K562 (cell line): ENCODE results near the gene SLC39A3. TPM values are rescaled to one million over a fixed set of nuclear protein-coding genes. Genes with fewer than 3 reads are reported as not detected.
A peak's percentile ranks its signal among the peaks of the same experiment; 100 is the strongest.

Source experiments
- ADNP ChIP-seq: fragments of 200-800 bp; sonication (Bioruptor generic); IDR thresholded peaks from 2 replicates; pipeline ENCODE4 v1.6.1; 2016; ENCODE audit warnings: missing genetic modification characterization, missing compliant biosample characterization
- CBX2 ChIP-seq: fragments of 200-600 bp; sonication (generic); IDR thresholded peaks from one replicate; pipeline ENCODE4 v1.6.1; 2012; ENCODE audit warnings: mild to moderate bottlenecking, low read length, inconsistent platforms; ENCODE audit not compliant: insufficient read depth, poor library complexity, severe bottlenecking
- GTF2E2 ChIP-seq: fragments of 200-800 bp; sonication (Bioruptor generic); IDR thresholded peaks from 2 replicates; pipeline ENCODE4 v1.6.1; 2016; ENCODE audit warnings: missing genetic modification characterization, missing compliant biosample characterization
- RBFOX2 ChIP-seq: fragments of 200-400 bp; formaldehyde crosslinking; IDR thresholded peaks from 2 replicates; pipeline ENCODE4 v1.6.1; 2017; ENCODE audit warnings: low read depth, mild to moderate bottlenecking, low read length, moderate library complexity
- TAF7 ChIP-seq: fragments of 450-650 bp; IDR thresholded peaks from 2 replicates; pipeline ENCODE4 v1.6.1; 2016; ENCODE audit warnings: missing genetic modification characterization, missing compliant biosample characterization
- ZFPM2 ChIP-seq: fragments of 250-450 bp; sonication (Bioruptor Pico); IDR thresholded peaks from 2 replicates; pipeline ENCODE4 v1.5.1; 2022; ENCODE audit warnings: mild to moderate bottlenecking
- ZNF282 ChIP-seq: sonication (generic); formaldehyde crosslinking; IDR thresholded peaks from 2 replicates; pipeline ENCODE4 v1.8.1; 2023; ENCODE audit warnings: missing genetic modification reagents
- polyA plus RNA-seq, 8 experiments: library from polyadenylated mRNA; depleted of rRNA in 4 of 8; stranded (reverse) in 5 of 8; unstranded in 3 of 8; fragments of >200 nt; fragmentation: Nextera tagmentation in 2 of 8; fragmentation: Illumina TruSeq in 1 of 8; extraction: Ambion mirVana in 2 of 8; extraction: Trizol in 1 of 8; gene quantifications; 2 replicates each; pipeline versions ENCODE4 v1.2.1 to v1.2.3, GENCODE V29; 2011 to 2014; ENCODE audit warnings: inconsistent platforms in 1 of 8, missing spikeins in 1 of 8
- total RNA-seq, 7 experiments: library from RNA; depleted of rRNA in 6 of 7; stranded (reverse); fragments of >200 nt in 6 of 7; fragmentation: Illumina TruSeq in 2 of 7; extraction: Trizol in 2 of 7; gene quantifications; 2 replicates each; pipeline versions ENCODE4 v1.2.1 to v1.2.3, GENCODE V29; 2011 to 2021; ENCODE audit warnings: low replicate concordance in 1 of 7
- TF ChIP-seq, protein P1 (sequence below), 2 experiments: fragments of 450-650 bp in 1 of 2; IDR thresholded peaks; 2 replicates each; pipeline ENCODE4 v1.6.1; 2011 to 2017; ENCODE audit warnings: low read depth in 2 of 2, antibody characterized with exemption in 1 of 2, borderline replicate concordance in 1 of 2, low read length in 1 of 2, mild to moderate bottlenecking in 1 of 2, mixed read lengths in 1 of 2; ENCODE audit not compliant: control insufficient read depth in 1 of 2
- TF ChIP-seq, protein P2 (sequence below): sonication (generic); formaldehyde crosslinking; IDR thresholded peaks from 2 replicates; pipeline ENCODE4 v1.9.0; 2022; ENCODE audit warnings: mild to moderate bottlenecking, missing genetic modification reagents

Gene SLC39A3
- total and polyA plus RNA-seq, 9 of the 15 experiments (the other 6 are each of a cell fraction or from before 2014, with no cell fraction given) = 2.3 to 215 (median 127) TPM

DNA sequence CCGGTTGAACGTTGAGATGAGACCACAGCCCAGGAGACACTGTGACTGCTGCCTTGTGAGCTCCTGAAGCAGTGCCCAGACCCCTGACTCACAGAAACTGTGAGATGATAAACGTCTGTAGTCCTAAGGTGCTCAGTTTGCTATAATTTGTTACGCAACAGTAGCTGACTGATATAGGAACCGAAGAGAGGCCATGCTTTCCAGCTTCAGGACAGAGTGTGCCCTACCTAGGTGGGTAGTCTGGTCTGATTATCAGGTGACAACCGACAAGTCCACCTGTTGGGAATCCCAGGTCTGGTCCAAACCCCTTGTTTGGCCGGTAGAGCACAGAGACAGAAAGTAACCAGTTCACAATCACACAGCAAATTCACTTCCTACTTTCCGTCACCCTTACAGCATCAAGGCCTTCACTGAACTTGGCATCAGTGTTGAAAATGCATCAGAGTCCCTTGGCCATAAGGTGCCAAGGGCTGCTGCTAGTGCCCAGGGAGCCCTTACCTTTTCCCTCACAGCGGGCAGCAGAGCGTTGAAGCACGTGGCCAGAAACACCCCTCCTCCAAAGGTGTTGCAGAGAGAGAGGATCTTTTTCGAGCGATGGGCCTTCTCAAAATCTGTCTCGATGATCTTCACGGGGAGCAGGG is 3.1 kb downstream of the SLC39A3 start (continued):
- TF ChIP-seq, protein P1, sequence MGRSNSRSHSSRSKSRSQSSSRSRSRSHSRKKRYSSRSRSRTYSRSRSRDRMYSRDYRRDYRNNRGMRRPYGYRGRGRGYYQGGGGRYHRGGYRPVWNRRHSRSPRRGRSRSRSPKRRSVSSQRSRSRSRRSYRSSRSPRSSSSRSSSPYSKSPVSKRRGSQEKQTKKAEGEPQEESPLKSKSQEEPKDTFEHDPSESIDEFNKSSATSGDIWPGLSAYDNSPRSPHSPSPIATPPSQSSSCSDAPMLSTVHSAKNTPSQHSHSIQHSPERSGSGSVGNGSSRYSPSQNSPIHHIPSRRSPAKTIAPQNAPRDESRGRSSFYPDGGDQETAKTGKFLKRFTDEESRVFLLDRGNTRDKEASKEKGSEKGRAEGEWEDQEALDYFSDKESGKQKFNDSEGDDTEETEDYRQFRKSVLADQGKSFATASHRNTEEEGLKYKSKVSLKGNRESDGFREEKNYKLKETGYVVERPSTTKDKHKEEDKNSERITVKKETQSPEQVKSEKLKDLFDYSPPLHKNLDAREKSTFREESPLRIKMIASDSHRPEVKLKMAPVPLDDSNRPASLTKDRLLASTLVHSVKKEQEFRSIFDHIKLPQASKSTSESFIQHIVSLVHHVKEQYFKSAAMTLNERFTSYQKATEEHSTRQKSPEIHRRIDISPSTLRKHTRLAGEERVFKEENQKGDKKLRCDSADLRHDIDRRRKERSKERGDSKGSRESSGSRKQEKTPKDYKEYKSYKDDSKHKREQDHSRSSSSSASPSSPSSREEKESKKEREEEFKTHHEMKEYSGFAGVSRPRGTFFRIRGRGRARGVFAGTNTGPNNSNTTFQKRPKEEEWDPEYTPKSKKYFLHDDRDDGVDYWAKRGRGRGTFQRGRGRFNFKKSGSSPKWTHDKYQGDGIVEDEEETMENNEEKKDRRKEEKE (IDR thresholded peaks at IDR 0.05; ENCODE audit: borderline replicate concordance in 1 of 2, control insufficient read depth in 1 of 2, low read depth in 2 of 2, low read length in 1 of 2) = no peak
- TF ChIP-seq ZFPM2 (CRISPR knock-in tag) (no peak), CBX2 (no peak), TAF7 (tag) (no peak), ZNF282 (CRISPR knock-in tag) (no peak), GTF2E2 (tag) (no peak), ADNP (tag) (0 out of 2 replicates have a peak, but pooled peaks have one; percentile 13), RBFOX2 (peak; percentile 8; the same call in 1 of the 2 replicates)
- TF ChIP-seq, protein P2, sequence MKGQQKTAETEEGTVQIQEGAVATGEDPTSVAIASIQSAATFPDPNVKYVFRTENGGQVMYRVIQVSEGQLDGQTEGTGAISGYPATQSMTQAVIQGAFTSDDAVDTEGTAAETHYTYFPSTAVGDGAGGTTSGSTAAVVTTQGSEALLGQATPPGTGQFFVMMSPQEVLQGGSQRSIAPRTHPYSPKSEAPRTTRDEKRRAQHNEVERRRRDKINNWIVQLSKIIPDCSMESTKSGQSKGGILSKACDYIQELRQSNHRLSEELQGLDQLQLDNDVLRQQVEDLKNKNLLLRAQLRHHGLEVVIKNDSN (CRISPR knock-in tag) = peak; percentile 36; the same call in 1 of the 2 replicates
